GM18526 (cell line): ENCODE measurements around the gene NR4A2.

Experiments
- POLR2A ChIP-seq: IDR thresholded peaks from 3 replicates; pipeline ENCODE4 v1.6.1; 2011; ENCODE audit not compliant: insufficient read length; ENCODE audit errors: extremely low read depth

The NR4A2 gene

DNA sequence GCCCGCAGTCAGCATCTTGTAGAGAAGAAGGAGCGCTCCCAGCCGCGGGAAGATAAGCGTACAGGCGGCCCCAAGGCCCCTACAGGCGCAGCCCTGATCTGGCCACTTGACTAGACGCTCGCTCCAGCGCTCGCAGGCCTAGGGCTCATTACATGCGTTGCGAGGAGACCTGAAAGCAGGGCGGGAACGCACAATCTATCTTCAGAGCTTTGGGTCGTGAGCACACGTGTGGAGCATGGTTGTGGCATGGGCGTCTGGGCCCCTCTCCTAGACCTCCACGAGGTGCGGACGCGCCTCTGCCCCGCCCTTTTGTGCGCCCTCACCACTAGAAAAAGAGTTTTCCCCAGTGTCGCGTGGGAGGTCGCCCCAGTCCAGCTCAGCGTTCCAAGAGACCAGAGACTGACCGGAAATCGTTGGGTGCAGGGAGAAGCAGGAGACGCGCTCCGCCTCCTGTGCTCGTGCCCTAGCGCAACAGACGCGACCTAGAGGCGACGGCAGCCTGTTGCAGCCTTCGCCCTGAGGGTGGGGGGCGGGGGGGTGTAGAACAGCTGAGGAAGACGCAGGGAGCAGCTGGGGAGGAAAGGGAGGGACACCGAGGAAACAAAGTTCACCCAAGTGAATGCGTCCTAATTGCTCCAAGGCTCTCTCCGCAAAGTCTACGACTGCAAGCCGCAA is 12.6 kb downstream of the NR4A2 start:
- TF ChIP-seq POLR2A, result no peak

DNA sequence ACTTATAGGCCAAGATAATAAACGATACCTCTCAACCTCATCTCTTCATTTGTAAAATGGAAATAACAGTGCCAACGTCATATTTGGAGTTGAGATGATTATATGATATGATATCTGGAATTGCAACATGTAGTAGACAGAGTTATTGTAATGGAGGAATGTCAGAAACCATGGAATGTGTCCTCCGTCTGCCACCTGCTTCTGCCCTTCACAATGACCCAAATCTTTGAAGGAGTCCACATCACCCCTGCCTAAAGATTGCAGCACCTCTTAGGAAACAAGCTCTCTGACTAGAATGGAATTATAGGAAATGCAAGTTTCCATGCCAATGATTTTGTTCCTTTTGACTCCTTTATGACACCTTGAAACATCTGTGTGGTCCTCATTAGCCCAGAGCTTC is 14.9 kb downstream of the NR4A2 start:
- no peak for TF ChIP-seq POLR2A

DNA sequence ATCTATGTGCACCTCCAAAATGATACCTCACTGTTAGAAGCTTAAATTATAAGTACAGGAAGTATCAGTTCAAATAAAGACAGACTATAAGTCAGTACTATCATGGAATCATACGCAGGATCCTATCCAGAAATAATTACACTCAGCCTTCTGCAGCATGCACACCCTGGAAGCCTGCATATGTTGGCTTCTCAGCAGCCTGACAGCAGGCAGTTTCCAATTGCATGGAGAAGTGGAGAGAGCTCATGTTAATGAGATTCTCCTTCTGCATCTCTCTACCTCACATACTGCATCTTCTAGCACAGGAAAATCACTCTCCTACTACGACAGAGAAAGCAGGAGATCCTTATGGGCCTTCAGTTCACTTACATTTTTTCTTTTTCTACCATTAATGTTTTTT is 20.5 kb downstream of the NR4A2 start:
- no peak for TF ChIP-seq POLR2A

DNA sequence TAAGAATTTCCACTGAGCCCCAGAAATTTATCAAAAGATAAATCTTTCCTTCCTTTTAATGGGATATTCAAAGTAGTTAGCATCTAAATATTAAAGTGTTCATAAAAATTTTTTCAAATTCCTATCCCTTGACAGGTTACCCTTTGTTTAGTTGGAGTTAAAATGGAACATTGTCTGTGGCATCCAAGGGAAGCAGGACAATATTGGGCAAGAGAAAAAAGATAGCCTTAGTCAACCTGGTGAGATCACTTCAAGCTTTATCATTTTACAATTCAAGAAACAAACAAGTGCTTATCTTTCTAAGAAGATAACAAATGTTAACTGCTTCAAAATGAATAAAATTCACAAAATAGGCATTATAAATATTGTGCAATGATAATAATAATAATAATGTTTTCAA is 21.7 kb downstream of the NR4A2 start:
- TF ChIP-seq POLR2A, result no peak

DNA sequence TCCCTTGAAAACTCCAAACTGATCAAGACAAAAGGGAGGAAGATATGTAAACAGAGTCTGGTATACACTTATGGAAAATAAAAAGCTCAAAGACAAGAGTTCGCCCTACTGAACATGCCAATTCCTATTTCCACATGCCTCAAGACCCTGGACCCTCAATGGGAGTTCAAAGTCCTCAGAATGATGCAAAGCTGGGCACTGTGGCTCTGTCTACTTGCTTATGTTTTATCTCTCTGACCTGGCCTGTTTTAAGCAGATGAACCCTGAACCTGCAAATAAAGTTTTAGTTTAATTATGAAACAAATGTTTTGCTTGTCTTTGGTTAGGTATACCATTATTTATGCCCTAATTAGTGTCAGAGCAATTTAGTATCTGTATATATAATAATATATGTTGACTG is 22.6 kb downstream of the NR4A2 start:
- no peak for TF ChIP-seq POLR2A

DNA sequence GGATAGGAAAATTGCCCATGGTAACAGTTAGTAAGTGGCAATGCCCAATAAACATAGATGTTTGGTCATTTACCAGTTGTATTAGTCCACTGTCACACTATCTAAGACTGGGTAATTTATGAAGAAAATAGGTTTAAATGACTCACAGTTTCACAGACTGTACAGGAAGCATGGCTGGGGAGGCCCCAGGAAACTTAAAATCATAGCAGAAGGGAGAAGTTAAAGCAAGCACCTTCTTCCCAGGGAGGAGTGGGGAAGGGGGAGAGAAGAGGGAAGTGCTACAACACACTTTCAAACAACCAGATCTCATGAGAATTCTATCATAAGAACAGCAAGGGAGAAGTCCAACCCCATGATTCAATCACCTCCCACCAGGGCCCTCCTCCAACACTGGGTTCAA is 23.4 kb downstream of the NR4A2 start:
- TF ChIP-seq POLR2A, result no peak

DNA sequence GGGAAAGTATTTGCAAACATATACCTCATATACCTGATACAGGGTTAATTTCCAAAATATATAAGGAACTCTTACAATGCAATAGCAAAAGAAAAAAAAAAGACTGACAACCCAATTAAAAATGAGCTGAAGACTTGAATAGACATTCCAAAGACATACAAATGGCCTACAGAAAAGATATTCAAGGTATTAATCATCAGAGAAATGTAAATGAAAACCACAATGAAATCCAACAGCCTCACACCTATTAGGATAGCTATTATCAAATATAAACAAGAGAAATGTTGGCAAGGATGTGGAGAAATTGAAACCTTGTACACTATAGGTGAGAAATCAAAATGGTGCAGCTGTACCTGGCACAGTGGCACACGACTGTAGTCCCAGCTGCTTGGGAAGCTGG is 25.7 kb downstream of the NR4A2 start:
- no peak for TF ChIP-seq POLR2A

DNA sequence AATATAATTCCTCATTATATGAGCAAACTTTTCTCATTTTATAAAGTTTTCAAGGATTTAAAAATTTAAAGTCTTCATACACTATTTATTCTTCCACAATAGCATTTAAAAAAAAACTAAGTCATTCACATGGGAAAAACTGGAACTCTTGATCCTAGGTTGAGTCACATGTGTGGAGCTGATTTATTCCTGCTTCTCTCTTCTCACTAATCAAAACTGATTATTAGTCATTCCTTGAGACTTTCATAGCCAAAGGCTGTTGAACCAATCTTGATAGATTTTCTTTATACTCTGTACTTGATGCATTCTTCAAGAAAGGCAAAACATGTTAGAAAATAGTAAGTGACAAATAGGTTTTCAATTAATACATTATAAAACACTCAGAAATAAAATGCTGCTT is 27.4 kb downstream of the NR4A2 start:
- TF ChIP-seq POLR2A, result no peak

DNA sequence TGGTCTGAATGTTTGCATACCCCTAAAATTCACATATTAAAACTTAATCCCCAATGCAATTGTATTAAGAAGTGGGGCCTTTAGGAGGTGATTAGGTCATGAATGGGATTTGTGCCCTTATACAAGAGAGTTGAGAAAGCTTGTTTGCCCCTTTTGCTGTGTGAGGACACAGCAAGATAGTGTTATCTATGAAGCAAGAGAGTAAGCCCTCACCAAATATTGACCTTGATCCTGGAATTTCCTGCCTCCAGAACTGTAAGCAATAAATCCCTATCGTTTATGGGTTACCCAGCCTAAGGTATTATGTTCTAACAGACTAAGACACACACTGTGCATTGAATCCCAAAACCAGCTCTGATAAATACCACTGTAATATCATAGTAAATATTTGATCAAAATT is 32.2 kb downstream of the NR4A2 start:
- TF ChIP-seq POLR2A, result no peak

DNA sequence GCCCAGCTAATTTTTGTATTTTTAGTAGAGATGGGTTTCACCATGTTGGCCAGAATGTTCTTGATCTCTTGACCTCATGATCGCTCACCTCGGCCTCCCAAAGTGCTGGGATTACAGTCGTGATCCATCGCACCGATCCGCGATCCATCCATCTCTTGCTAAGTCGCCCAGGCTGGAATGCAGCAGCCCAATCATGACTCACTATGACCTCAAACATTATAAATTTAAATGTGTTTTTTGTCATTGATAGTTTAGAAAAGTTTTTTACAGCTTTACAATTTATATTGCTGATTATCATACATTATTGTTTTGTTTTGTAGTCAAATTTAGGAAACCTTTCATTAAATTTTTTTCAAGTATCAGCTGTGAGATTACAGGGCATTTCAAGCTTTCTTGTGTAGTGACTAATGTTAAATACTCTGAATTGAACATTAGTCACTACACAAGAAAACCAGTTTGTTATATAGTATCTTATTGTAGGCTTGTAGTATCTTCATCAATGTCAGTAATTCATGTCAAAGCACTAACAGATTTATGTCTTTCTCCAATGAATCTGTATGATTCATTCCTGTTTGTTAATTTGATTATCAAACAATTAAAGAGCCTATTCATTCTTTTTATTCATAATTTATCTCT is 37.5 kb downstream of the NR4A2 start:
- no peak for TF ChIP-seq POLR2A

DNA sequence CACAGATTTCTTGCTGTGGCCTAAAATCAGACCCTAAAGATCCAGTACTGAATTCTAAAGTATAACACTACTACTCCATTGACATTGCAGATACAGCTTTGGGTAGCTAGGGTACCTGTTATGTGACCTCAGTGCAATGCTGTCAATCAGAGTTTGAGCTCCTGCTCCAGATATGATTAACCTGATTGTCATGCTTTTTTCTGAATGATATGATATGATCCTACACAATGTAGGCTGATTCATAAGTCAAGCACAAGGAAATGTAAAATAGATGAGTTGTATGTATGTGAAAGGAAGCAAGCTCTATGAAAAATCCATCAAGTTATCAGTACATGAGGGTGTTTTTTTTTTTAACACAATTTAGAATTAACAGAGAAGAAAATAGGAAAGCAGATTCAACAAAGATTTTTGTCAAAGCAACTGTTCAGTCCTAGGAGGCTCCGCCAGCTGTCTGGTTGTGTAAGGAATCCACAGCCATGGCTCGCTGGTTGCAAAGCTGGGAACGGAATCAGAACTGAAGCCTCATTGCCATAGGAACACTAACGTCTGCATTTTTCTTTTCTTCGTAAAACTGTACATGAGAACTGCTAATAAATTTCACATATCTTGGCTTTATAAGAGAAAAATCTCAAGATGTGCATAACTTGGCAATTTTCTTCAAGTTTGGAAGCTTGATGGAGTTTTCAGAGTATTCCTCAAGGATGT is 52.9 kb downstream of the NR4A2 start:
- TF ChIP-seq POLR2A, result no peak
